Esophagus squamous epithelium (tissue), 5 donors: ENCODE results near the gene MCHR1. TPM values are rescaled to one million over a fixed set of nuclear protein-coding genes. Genes with fewer than 3 reads are reported as not detected.
A peak's percentile ranks its signal among the peaks of the same experiment; 100 is the strongest.
"Not testable (repeated sequence)": the region's sequence is repeated elsewhere in the genome, so short reads cannot be mapped to it uniquely, and the experiment has no call there.

Experiments
- DNase-seq: peaks from one replicate; lab custom pipeline; 2025; lab: John Stamatoyannopoulos, UW
- H3K27ac ChIP-seq, 4 donors: fragments of 200-600 bp; sonication (generic); one replicate each; pipeline ENCODE4 v1.5.1; 2016 to 2019; ENCODE audit warnings: mild to moderate bottlenecking in 1 of 4
- H3K27me3 ChIP-seq, 4 donors: fragments of 200-600 bp; sonication (generic); 1 replicate in 3 of 4; 2 replicates in 1 of 4; pipeline versions ENCODE4 v1.5.1 to v1.6.0; 2017 to 2021; ENCODE audit warnings: antibody characterized with exemption in 1 of 4
- H3K36me3 ChIP-seq, 3 donors: fragments of 200-600 bp; sonication (generic); one replicate each; pipeline ENCODE4 v1.5.1; 2016 to 2019
- H3K4me1 ChIP-seq, 3 donors: fragments of 200-600 bp; sonication (generic); one replicate each; pipeline ENCODE4 v1.5.1; 2017 to 2019
- H3K4me3 ChIP-seq, 4 donors: fragments of 200-600 bp; sonication (generic); 1 replicate in 3 of 4; 2 replicates in 1 of 4; pipeline ENCODE4 v1.5.1; 2016 to 2019; ENCODE audit warnings: mild to moderate bottlenecking in 2 of 4, moderate library complexity in 1 of 4
- H3K9me3 ChIP-seq, 3 donors: fragments of 200-600 bp; sonication (generic); one replicate each; pipeline ENCODE4 v1.5.1; 2016 to 2019
- CTCF ChIP-seq, 6 experiments: fragments of 450-650 bp in 4 of 6; fragments of 200-600 bp in 2 of 6; sonication (generic) in 2 of 6; IDR thresholded peaks; one replicate each; pipeline ENCODE4 v1.5.1; 2016 to 2019; ENCODE audit warnings: antibody characterized with exemption in 6 of 6, mild to moderate bottlenecking in 4 of 6, moderate library complexity in 4 of 6
- POLR2A ChIP-seq, 4 donors: fragments of 450-650 bp; IDR thresholded peaks; one replicate each; pipeline ENCODE4 v1.6.1; 2017; ENCODE audit warnings: antibody characterized with exemption in 4 of 4, mild to moderate bottlenecking in 4 of 4, moderate library complexity in 3 of 4
- WGBS, 2 donors: methylation state at CpG; one replicate each; pipeline ENCODE4 v1.1.5; 2018; 5-methylcytosine and 5-hydroxymethylcytosine counted together
- intact Hi-C: fragments of 100-400 bp; cut with DNase I; formaldehyde crosslinking; loops from one replicate; pipeline ENCODE4 v1.15.0; 2022
- total RNA-seq, 4 donors: library from RNA; depleted of rRNA; stranded (reverse); fragments of >200 nt; gene quantifications; one replicate each; pipeline ENCODE4 v1.1.0, GENCODE V29; 2016
- donor health status: DM: yes; HTN: yes; CAD: no.

MCHR1 gene
- total RNA-seq, 4 donors from 2014 or later, result 0.56 TPM; not detected in 3

- intact Hi-C loops, result no loop called here
Observed at GRCh38 chr22:40714499-40715337, 35.4 kb downstream of the MCHR1 start.

DNA sequence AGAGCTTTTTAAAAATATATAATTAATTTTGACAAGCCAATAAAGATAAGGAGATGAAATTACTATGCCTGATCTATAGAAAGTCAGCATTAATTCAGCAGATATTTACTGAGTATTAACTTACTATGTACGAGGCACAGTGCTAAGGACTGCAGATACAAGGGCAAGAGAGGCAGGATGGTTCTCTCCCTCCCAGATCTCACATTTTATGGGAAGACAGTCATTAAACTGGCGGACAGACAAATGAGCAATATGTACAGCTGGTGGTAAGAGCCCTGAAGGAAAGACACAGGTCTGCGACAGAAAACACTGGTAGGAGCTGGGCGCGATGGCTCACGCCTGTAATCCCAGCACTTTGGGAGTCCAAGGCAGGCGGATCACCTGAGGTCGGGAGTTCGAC is 36.8 kb downstream of the MCHR1 start:
- Histone ChIP-seq H3K9me3 (no peaks in the 10 kb centered on the region), H3K27me3 (no peaks in the 10 kb centered on the region), H3K36me3 (no peaks in the 10 kb centered on the region), H3K4me3 (no peak overlapping the region), H3K4me1 (peaks cover 19 to 35% (median 21%) of the 10 kb centered on the region in 3 donors), H3K27ac (no peak overlapping the region)
- DNase-seq, result no peak
- 87 to 95% methylated on average over 8 to 9 of the region's 9 CpGs for WGBS, 2 donors
- no peak for TF ChIP-seq POLR2A (IDR thresholded peaks at IDR 0.05)
- no peak for TF ChIP-seq CTCF (IDR thresholded peaks at IDR 0.05)
- intact Hi-C loops, result no loop called here

More at GRCh38 chr22:40714499-40715337, 35.4 kb downstream of the MCHR1 start:
- TF ChIP-seq CTCF (IDR thresholded peaks at IDR 0.05) (no peak), POLR2A (IDR thresholded peaks at IDR 0.05) (no peak)
- Histone ChIP-seq H3K27me3 (no peaks in the 10 kb centered on the region), H3K36me3 (no peaks in the 10 kb centered on the region), H3K4me3 (no peak overlapping the region), H3K27ac (peak overlapping the region in 1 of 4 donors; percentile 13), H3K9me3 (no peaks in the 10 kb centered on the region), H3K4me1 (peaks cover 25 to 42% (median 27%) of the 10 kb centered on the region in 3 donors)
- DNase-seq, result no peak
- WGBS, 2 donors, result 14 to 19% methylated on average over 7 to 13 of the region's 13 CpGs

DNA sequence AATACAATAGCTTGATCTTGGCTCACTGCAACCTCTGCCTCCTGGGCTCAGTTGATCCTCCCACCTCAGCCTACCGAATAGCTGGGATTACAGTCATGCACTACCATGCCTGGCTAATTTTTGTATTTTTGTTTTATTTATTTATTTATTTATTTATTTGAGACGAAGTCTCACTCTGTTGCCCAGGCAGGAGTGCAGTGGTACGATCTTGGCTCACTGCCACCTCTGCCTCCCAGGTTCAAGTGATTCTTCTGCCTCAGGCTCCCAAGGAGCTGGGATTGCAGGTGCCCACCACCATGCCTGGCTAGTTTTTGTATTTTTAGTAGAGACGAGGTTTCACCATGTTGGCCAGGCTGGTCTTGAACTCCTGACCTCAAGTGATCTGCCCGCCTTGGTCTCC is 38.4 kb downstream of the MCHR1 start:
- intact Hi-C loops, H3K9me3 ChIP-seq, H3K27me3 ChIP-seq, H3K27ac ChIP-seq, H3K36me3 ChIP-seq, H3K4me3 ChIP-seq, DNase-seq: not testable (repeated sequence)
- peaks cover 13 to 32% (median 17%) of the 10 kb centered on the region in 3 donors for H3K4me1 ChIP-seq
- 73 to 78% methylated on average over 5 of the region's 5 CpGs for WGBS, 2 donors

GRCh38 chr22:40718250-40719204 is 39.2 kb downstream of the MCHR1 start:
- no peaks in the 10 kb centered on the region for H3K27me3 ChIP-seq
- peaks cover 13 to 29% (median 17%) of the 10 kb centered on the region in 3 donors for H3K4me1 ChIP-seq
- no peak overlapping the region for H3K4me3 ChIP-seq
- no peaks in the 10 kb centered on the region for H3K9me3 ChIP-seq
- intact Hi-C loops, result no loop called here
- TF ChIP-seq CTCF (IDR thresholded peaks at IDR 0.05) (no peak), POLR2A (IDR thresholded peaks at IDR 0.05) (no peak)
- 78 to 83% methylated on average over 9 of the region's 9 CpGs for WGBS, 2 donors
- no peak for DNase-seq
- no peak overlapping the region for H3K27ac ChIP-seq
- H3K36me3 ChIP-seq, result no peaks in the 10 kb centered on the region

- Histone ChIP-seq H3K9me3 (no peaks in the 10 kb centered on the region), H3K4me3 (no peak overlapping the region), H3K4me1 (peaks cover 10 to 18% (median 12%) of the 10 kb centered on the region in 3 donors), H3K27me3 (no peaks in the 10 kb centered on the region), H3K27ac (no peak overlapping the region), H3K36me3 (no peaks in the 10 kb centered on the region)
- intact Hi-C loops, result no loop called here
- DNase-seq, result no peak
- no peak for TF ChIP-seq CTCF (IDR thresholded peaks at IDR 0.05)
- TF ChIP-seq POLR2A (IDR thresholded peaks at IDR 0.05), result no peak
- WGBS, 2 donors, result 80 to 82% methylated on average over 3 to 6 of the region's 6 CpGs
Observed at GRCh38 chr22:40719599-40719998, 40.3 kb downstream of the MCHR1 start.

DNA sequence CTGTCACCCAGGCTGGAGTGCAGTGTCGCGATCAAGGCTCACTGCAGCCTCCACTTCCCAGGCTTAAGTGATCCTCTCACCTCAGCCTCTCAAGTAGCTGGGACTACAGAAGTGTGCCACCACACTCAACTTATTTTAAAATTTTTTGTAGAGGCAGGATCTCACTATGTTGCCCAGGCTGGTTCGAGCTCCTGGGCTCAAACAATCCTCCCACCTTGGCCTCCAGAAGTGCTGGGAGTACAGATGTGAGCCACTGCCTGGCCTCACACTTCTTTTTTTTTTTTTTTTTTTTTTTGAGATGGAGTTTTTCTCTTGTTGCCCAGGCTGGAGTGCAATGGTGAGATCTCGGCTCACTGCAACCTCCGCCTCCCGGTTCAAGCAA is 40.9 kb downstream of the MCHR1 start:
- Histone ChIP-seq H3K27ac (peak overlapping the region in 1 of 4 donors; percentile 68), H3K4me1 (peaks cover 6 to 15% (median 7%) of the 10 kb centered on the region in 3 donors)
- H3K36me3 ChIP-seq, H3K27me3 ChIP-seq, H3K4me3 ChIP-seq, intact Hi-C loops, H3K9me3 ChIP-seq, DNase-seq: not testable (repeated sequence)
- WGBS, 2 donors, result 82 to 86% methylated on average over 4 to 6 of the region's 6 CpGs
